ENCODE results near the gene PEAK3. TPM values are rescaled to one million over a fixed set of nuclear protein-coding genes. Genes with fewer than 3 reads are reported as not detected.

The PEAK3 gene
- total and polyA plus RNA-seq, 7 donors: 0.01 to 0.20 (median 0.13) TPM; not detected in 1

- Histone ChIP-seq H3K27me3 (ENCODE audit: insufficient read depth in 3 of 3, low read length in 2 of 3) (peaks cover 0 to 13% (median 0%) of the 10 kb centered on the region in 3 donors), H3K4me1 (peaks cover 39% of the 10 kb centered on the region), H3K4me3 (no peak overlapping the region), H3K36me3 (ENCODE audit: insufficient read depth in 1 of 2, low read depth in 1 of 2) (peaks cover 0 to 48% of the 10 kb centered on the region in 2 donors), H3K9me3 (no peaks in the 10 kb centered on the region), H3K27ac (peak overlapping the region; percentile 34)
- intact Hi-C loops (cut with DNase I): no loop called here
- WGBS, 3 donors: 48 to 56% (median 55%) methylated on average over 19 to 40 of the region's 40 CpGs
- no peak for ATAC-seq
- TF ChIP-seq CTCF (IDR thresholded peaks at IDR 0.05): no peak
- DNase-seq: no peak
Observed at GRCh38 chr19:2250766-2251105, 31.2 kb downstream of the PEAK3 start.

- intact Hi-C loops (cut with DNase I): no loop called here
- ATAC-seq (peak; percentile 5 to 37 (median 10)), DNase-seq (no peak)
- WGBS, 3 donors: 32 to 50% (median 38%) methylated on average over 42 to 43 of the region's 43 CpGs
- H3K9me3 ChIP-seq: no peaks in the 10 kb centered on the region
- TF ChIP-seq CTCF (IDR thresholded peaks at IDR 0.05): no peak
- no peak overlapping the region for H3K4me3 ChIP-seq
- peak overlapping the region; percentile 34 for H3K27ac ChIP-seq
- peaks cover 39% of the 10 kb centered on the region for H3K4me1 ChIP-seq
- H3K27me3 ChIP-seq (ENCODE audit: insufficient read depth in 3 of 3, low read length in 2 of 3): peaks cover 0 to 13% (median 0%) of the 10 kb centered on the region in 3 donors
- peaks cover 5 to 55% of the 10 kb centered on the region in 2 donors for H3K36me3 ChIP-seq (ENCODE audit: insufficient read depth in 1 of 2, low read depth in 1 of 2)
Observed at GRCh38 chr19:2249880-2250765, 31.9 kb downstream of the PEAK3 start.

- Histone ChIP-seq H3K9me3 (no peaks in the 10 kb centered on the region), H3K27ac (peak within 1 kb of the TSS; percentile 41), H3K27me3 (ENCODE audit: insufficient read depth in 3 of 3, low read length in 2 of 3) (peaks cover 0 to 13% (median 0%) of the 10 kb centered on the region in 3 donors), H3K4me3 (no peak within 1 kb of the TSS), H3K36me3 (ENCODE audit: insufficient read depth in 1 of 2, low read depth in 1 of 2) (peaks cover 10 to 63% of the 10 kb centered on the region in 2 donors), H3K4me1 (peaks cover 35% of the 10 kb centered on the region)
- WGBS, 3 donors: 60 to 73% (median 61%) methylated on average over 26 to 27 of the region's 27 CpGs
- ATAC-seq (peak in 2 of 4 donors; percentile 12 to 24), DNase-seq (no peak)
- TF ChIP-seq CTCF (IDR thresholded peaks at IDR 0.05): no peak
- intact Hi-C loops (cut with DNase I): no loop called here
Observed at GRCh38 chr19:2249010-2249866, 32.7 kb downstream of the PEAK3 start, which contains the start of gene AMH. TSS of gene AMH (plus strand) at chr19:2249323. CDS start at chr19:2249333, 10 bp downstream.

- H3K4me3 ChIP-seq: no peak overlapping the region
- H3K36me3 ChIP-seq (ENCODE audit: insufficient read depth in 1 of 2, low read depth in 1 of 2): peaks cover 11 to 63% of the 10 kb centered on the region in 2 donors
- H3K27me3 ChIP-seq (ENCODE audit: insufficient read depth in 3 of 3, low read length in 2 of 3): peaks cover 0 to 13% (median 0%) of the 10 kb centered on the region in 3 donors
- no peak for ATAC-seq
- 73 to 82% (median 78%) methylated on average over 18 to 21 of the region's 21 CpGs for WGBS, 3 donors
- H3K4me1 ChIP-seq: peaks cover 32% of the 10 kb centered on the region
- H3K27ac ChIP-seq: no peak overlapping the region
- no peak for TF ChIP-seq CTCF (IDR thresholded peaks at IDR 0.05)
- intact Hi-C loops (cut with DNase I): no loop called here
- DNase-seq: no peak
- H3K9me3 ChIP-seq: no peaks in the 10 kb centered on the region
Observed at GRCh38 chr19:2248136-2249009, 33.6 kb downstream of the PEAK3 start.
